A549 treated with RU486 at 1 μM for 4 hours (cell line): Measurements from ENCODE around the gene OSTM1. TPM values are rescaled to one million over a fixed set of nuclear protein-coding genes. Genes with fewer than 3 reads are reported as not detected.

Experiments
- total RNA-seq: library from RNA; stranded (reverse); fragments of 200-300 nt; extraction: Qiagen RNA extraction; gene quantifications from 5 replicates; pipeline ENCODE4 v1.2.3, GENCODE V29; 2022; ENCODE audit warnings: low read depth

OSTM1 gene, protein sequence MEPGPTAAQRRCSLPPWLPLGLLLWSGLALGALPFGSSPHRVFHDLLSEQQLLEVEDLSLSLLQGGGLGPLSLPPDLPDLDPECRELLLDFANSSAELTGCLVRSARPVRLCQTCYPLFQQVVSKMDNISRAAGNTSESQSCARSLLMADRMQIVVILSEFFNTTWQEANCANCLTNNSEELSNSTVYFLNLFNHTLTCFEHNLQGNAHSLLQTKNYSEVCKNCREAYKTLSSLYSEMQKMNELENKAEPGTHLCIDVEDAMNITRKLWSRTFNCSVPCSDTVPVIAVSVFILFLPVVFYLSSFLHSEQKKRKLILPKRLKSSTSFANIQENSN
- total RNA-seq: 10.0 to 28.7 TPM (median 21.3 TPM) in 5 replicates

DNA sequence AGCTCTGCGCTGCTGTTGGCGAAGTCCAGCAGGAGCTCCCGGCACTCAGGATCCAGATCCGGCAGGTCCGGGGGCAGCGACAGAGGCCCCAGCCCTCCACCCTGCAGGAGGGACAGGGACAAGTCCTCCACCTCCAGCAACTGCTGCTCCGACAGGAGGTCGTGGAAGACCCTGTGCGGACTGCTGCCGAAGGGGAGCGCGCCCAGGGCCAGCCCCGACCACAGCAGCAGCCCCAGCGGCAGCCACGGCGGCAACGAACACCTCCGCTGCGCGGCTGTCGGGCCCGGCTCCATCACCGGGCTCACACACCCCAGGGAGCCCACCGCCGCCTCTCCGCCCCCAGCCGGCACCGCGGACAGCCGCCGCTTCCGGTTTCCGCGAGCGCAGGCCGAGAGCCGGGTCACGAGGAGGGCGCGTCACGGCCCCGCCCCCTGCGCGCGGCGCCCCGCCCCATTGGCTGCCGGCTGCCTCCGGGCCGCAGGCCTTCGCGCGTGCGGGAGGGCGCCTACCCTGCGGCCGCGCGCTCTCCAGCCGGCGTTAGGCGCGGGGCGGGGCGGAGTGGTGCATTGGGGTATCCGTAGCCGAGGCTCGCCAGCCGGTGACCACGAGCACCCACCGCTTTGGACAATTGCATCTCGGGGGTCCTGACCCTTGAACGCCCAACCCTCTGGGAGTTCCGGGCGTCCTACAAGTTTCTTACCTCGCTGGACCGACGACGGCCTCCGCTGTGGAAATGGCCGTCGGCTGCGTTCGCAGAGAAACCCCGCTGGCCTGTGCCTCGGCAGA is at the start of gene OSTM1:
Gene OSTM1, minus strand, starts transcription at position 383 of the 786 bp plus-strand sequence. Its CDS starts 90 bp downstream, at position 293.

Other genes starting within 250 kb of the OSTM1 start
- gene SEC63, start 116.5 kb downstream of the OSTM1 start, total RNA-seq: 19.4 to 24.7 TPM (median 20.5 TPM) in 5 replicates
- 0.03 TPM in 1 of 5 replicates, not detected in the others for gene NR2E1, start 91.3 kb upstream of the OSTM1 start, total RNA-seq
- gene SNX3, start 186.3 kb upstream of the OSTM1 start, total RNA-seq: 52.1 to 119 TPM (median 111 TPM) in 5 replicates
- 0.79 to 2.4 TPM (median 1.9 TPM) in 5 replicates for gene AFG1L, start 220.3 kb upstream of the OSTM1 start, total RNA-seq